ENCODE data around the gene CCNT2.
A peak's percentile ranks its signal among the peaks of the same experiment; 100 is the strongest.
"Not testable (repeated sequence)": the region's sequence is repeated elsewhere in the genome, so short reads cannot be mapped to it uniquely, and the experiment has no call there.

CCNT2 gene

GRCh38 chr2:134917888-134918525, 615 bp upstream of the CCNT2 start:
- FAIRE-seq (no peak), DNase-seq (ENCODE audit: insufficient read length, low spot score) (peak; percentile 72)

- DNase-seq (ENCODE audit: insufficient read length, low spot score) (no peak), FAIRE-seq (no peak)
These were observed 954 bp downstream of the CCNT2 start for GRCh38 chr2:134919341-134920210.

- no peak for FAIRE-seq
- DNase-seq (ENCODE audit: insufficient read length, low spot score), result no peak
These were observed 6.3 kb downstream of the CCNT2 start for GRCh38 chr2:134924912-134925311.

- no peak for FAIRE-seq
- DNase-seq (ENCODE audit: insufficient read length, low spot score), result no peak
These were observed 7.8 kb downstream of the CCNT2 start for GRCh38 chr2:134926231-134926931.

GRCh38 chr2:134927195-134927594, 8.6 kb downstream of the CCNT2 start:
- no peak for FAIRE-seq
- DNase-seq (ENCODE audit: insufficient read length, low spot score), result no peak

GRCh38 chr2:134932864-134933526, 14.4 kb downstream of the CCNT2 start:
- no peak for FAIRE-seq
- no peak for DNase-seq (ENCODE audit: insufficient read length, low spot score)

GRCh38 chr2:134933732-134934131, 15.1 kb downstream of the CCNT2 start:
- FAIRE-seq (no peak), DNase-seq (ENCODE audit: insufficient read length, low spot score) (no peak)

- DNase-seq (ENCODE audit: insufficient read length, low spot score) (no peak), FAIRE-seq (no peak)
These were observed 15.5 kb downstream of the CCNT2 start for GRCh38 chr2:134934150-134934549.

- FAIRE-seq (no peak), DNase-seq (ENCODE audit: insufficient read length, low spot score) (no peak)
These were observed 16.0 kb downstream of the CCNT2 start for GRCh38 chr2:134934641-134935040.

GRCh38 chr2:134936691-134937090, 18.1 kb downstream of the CCNT2 start:
- FAIRE-seq, result no peak
- DNase-seq (ENCODE audit: insufficient read length, low spot score), result no peak

GRCh38 chr2:134943540-134943939, 24.9 kb downstream of the CCNT2 start:
- no peak for FAIRE-seq
- no peak for DNase-seq (ENCODE audit: insufficient read length, low spot score)

GRCh38 chr2:134944975-134945374, 26.4 kb downstream of the CCNT2 start:
- DNase-seq (ENCODE audit: insufficient read length, low spot score) (no peak), FAIRE-seq (no peak)

- FAIRE-seq, result peak; percentile 9
These were observed 27.5 kb downstream of the CCNT2 start for GRCh38 chr2:134946073-134946472.

GRCh38 chr2:134949981-134950708, 31.5 kb downstream of the CCNT2 start:
- no peak for DNase-seq (ENCODE audit: insufficient read length, low spot score)
- no peak for FAIRE-seq

More at GRCh38 chr2:134946073-134946472, 27.5 kb downstream of the CCNT2 start:
- no peak for DNase-seq (ENCODE audit: insufficient read length, low spot score)

- FAIRE-seq (no peak), DNase-seq (ENCODE audit: insufficient read length, low spot score) (no peak)
These were observed 32.3 kb downstream of the CCNT2 start for GRCh38 chr2:134950886-134951285.

GRCh38 chr2:134952608-134953007, 34.0 kb downstream of the CCNT2 start:
- DNase-seq (ENCODE audit: insufficient read length, low spot score) (no peak), FAIRE-seq (no peak)

- DNase-seq (ENCODE audit: insufficient read length, low spot score) (no peak), FAIRE-seq (no peak)
These were observed 35.4 kb downstream of the CCNT2 start for GRCh38 chr2:134954065-134954464.

GRCh38 chr2:134955744-134956143, 37.1 kb downstream of the CCNT2 start:
- no peak for FAIRE-seq
- DNase-seq (ENCODE audit: insufficient read length, low spot score), result no peak

- no peak for FAIRE-seq
- DNase-seq (ENCODE audit: insufficient read length, low spot score), result no peak
These were observed 38.9 kb downstream of the CCNT2 start for GRCh38 chr2:134957477-134957876.

GRCh38 chr2:134967166-134967565, 48.5 kb downstream of the CCNT2 start:
- FAIRE-seq; DNase-seq (ENCODE audit: insufficient read length, low spot score): not testable (repeated sequence)
